ENCODE measurements around the gene TTC38.

Gene TTC38

DNA sequence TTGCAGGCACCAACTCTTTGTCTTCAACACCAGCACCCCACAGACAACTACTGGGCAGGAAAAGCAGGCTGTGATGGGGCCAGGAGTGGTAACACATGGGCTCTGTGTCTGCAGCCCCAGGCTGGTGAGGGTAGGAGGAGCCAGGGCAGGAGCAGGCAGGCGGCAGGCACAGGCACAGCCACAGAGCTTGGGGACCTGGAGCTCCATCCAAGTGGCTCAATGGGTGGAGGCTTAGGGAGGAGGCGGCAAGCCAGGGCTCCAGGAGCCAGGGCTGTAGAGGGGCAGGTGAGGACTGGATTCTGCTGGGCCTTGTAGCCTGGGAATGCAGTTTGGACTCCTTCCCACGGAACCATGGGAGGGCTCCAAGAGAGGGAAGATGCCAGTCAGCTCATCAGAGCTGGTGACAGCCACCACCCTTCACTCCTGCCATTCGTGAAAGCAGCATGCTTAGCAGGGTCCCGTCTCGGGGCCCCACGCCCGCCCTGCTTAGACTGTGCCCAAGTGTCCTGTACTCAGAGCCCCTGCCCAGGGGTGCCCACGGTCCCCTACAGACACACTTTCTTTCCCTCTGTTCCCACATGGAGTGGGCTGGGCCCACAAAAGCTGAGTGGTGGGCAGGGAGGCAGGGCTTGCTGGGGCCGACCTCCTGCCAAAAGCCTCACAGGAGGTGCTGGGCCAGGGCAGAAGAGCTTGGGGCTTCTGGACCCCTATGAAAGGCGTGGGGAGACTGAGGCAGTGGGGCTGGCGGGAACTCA lies 12.4 kb downstream of the TTC38 start:
- DNase-seq, result no peak

DNA sequence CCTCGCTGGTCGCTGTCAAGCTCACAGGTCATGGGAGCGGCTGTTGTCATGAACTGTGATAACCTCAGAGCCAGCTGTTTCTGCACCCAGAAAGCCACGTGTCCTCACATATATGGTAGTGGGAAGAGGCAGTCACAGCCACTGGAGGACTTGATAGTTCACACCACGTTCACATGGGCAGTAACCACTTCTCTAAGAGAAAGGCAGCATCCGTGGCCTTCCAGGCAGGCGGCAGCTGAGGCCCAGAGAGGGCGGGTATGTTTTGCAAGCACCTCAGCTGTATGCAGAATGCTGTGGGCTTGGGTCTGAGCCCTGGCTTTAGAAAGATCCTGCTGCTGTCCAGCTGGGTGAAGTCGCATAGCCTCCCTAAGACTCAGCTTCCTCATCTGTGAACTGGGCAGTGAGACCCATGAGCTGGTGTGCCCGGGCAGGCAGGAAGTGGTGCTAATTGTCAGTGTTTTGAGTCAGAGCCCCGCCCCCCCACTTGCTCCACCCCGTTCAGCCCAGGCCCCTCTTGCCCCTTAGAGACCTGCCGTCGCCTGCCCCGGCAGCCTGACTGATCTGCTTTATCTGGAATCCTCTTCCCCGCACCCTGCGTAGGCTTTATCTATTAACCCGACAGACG lies 13.3 kb downstream of the TTC38 start:
- DNase-seq, result no peak

DNA sequence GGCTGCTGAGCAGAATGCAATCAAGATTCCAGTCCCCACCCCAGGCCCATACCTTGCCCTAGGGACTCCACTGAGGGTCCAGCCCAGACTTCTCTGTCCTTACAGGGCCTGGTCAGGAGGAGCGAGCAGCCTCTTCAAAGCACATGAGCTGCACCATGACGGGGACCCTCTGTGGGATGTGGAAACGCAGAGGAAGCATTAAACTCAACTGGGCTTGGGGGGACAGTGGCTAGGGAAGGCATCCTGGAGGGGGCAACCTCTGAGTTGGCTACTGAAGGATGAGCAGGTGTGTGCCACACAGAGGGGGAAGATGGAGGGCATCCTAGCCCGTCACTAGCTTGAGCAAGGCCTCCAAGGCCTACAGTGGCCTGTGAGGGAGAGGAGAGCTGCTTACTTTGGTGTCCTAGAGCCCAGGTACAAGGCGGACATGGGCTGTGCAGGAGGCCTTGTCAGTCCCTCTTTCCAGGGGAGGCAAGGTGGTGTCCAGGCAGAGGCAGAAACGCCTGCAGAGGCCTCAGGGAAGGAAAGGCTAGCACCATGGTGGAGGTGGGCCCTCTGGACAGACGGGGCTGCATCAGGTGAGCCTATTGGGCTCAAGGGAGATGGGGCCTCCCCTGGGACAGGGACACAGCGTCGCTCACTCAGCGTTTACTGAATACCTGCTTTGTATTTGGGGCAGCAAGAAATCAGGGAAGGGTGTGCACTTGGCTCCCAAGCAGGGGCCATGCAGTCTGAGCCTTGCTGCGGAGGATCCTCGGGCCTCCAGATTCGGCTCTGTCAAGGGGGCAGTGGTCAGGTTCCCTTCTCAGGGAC lies 14.3 kb downstream of the TTC38 start:
- DNase-seq, result no peak

DNA sequence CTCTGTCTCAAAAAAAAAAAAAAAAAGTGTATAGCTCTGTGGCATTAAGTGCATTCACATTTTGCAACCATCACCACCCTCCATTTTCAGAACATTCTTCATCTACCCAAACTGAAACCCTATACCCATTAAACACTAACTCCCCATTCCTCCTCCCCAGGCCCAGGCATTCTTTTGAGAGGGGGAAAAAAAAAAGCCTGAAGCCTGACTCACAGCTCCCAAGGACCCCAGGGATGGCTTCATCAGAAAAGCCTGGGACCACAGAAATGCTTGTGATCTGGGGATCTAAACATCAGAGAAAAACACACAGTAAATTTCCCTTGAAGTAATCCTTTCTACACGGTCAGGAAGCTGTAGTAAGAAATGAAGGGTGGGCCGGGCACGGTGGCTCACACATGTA lies 18.2 kb downstream of the TTC38 start:
- DNase-seq, result no peak

DNA sequence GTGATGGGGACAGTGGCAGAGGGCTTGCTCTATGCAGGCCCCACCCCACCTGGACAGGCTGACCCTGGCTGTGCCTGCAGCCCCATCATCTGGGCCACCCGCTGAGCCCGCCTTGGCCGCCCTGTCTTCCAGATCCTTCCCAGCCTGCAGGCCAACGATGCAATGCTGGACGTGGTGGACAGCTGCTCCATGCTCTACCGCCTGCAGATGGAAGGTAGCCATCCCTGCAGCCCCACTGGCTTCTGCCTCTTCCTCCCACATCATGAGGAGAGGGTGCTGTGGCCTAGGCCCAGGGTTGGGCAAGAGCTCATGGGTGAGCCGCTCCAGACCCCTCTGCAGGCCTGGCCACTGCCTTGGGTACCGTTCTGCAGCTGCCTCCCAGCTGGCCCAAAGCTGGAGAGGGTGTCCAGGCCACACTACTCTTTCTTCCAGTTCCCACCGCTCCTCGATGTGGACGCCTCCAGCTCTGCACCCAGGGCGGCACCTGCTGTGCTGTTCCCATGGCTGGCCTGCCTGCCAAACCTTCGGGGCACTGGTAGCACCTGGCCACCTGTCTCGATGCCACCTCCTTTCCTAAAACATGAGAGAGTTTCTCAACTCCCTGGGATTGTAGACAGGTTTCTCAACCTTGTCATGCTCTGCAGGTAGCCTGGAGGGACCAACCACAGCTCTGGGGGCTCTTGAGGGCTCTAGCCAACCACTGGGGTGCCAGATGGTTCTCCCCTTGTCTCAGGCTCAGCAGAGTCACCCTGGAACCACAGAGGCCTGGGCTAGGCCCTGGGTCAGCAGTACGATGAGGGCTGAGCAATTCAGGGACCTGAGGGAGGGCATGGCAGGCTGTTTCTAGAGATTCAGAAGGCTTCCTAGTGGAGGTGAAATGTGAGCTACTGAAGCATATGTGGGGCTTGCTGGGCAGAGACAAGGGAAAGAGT lies 19.4 kb downstream of the TTC38 start:
- no peak for DNase-seq

DNA sequence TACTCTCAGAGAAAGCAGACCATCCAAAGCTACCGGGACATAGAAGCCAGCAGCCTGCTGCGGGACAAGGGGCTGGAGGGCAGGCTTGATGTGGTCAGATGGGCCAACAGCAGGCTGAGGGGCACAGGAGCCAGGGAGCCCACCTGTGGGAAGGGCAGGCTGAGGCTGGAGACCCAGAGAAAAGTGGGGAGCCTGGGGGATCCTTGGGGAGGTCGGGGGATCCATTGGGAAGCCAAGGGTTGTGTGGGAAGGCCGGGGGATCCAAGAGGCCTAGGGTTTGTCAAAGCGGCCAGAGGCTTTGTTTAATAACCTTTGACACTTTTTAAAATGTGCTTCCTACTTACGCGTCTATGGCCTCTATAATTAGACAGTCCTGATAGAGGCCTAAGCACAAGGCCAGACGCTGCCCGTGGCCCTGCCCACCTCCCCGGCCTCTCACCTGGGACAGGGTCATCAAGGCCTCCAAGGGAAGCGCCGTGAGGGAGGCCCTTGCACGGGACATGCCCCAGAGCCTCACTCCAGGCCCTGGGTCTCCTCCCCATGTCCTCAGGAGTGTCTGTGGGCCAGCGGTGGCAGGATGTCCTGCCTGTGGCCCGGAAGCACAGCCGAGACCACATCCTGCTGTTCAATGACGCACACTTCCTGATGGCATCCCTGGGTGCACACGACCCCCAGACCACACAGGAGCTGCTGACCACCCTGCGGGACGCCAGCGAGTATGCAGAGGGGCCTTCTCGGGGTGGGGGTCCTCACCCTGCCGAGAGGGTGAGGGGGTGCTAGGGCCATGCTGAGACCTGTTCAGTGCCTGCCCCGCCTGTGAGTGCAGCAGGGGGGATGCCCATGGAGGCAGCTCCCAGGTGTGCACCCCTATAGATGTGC lies 20.3 kb downstream of the TTC38 start:
- no peak for DNase-seq

DNA sequence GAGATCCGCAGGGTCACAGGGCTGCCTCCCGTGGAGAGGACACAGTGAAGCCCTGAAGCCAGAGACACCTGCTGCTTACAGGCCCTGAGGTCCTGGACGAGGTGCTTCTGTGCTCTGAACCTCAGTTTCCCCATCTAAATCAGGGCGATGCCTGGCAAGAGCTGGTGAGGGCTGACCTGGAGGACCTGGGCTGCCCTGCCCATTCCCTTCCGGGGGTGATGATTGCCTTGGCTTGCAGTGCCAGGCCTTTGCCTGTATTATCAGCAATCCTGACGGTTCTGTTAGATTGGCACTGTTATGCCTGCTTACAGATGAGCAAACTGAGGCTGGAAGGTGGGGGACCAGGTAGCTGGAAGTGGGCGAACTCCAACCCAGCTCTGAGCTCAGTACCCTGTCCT lies 21.0 kb downstream of the TTC38 start:
- no peak for DNase-seq

DNA sequence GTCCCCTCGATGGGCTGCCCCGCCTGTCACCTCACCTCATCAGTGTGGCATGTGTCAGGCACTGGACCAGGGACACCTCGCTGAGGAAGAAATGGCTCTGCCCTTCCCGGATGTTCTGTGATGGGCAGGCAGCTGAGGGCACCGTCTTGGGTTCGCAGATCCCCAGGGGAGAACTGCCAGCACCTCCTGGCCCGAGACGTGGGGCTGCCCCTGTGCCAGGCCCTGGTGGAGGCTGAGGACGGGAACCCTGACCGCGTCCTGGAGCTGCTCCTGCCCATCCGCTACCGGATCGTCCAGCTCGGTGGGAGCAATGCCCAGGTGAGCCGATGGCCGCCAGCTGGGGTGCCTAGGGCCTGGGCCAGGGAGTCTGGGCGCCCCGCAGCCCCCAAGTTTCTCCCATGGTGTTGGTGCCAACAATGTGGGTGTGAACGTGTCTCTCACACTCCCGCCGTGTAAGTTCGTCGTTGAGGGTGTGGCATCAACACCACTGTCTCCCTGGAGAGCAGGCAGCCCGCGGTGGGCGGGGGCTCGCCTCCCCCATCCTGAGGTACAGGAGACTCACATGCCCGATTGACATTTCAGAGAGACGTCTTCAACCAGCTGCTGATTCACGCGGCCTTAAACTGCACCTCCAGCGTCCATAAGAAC lies 21.6 kb downstream of the TTC38 start:
- DNase-seq, result no peak

DNA sequence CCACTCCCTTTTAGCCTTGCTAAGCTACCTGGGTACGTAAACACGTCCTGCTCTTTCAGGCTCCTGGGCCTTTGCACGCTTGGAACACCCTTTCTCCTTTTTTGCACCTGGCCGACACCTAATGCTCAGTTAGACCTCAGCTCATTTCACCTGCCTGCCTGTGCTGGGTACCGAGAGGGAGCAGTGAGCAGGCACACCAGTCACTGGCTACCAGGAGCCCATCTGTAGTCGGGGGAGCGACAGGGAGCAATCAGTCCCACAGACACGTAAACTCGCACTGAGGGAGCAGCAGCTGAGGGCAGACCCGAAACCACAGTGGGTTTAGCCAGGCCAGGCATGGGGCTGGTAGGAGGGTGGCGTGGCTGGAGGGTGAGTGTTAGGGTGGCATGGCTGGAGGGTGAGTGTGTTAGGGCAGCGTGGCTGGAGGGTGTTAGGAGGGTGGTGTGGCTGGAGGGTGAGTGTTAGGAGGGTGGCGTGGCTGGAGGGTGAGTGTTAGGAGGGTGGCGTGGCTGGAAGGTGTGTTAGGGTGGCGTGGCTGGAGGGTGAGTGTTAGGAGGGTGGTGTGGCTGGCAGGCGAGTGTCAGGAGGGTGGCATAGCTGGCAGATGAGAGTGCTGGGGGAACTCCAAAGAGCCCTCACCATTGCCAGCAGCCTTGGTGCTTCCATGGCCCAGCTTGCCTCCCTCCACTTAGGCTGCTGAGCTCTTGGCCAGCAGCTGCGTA lies 22.5 kb downstream of the TTC38 start:
- no peak for DNase-seq

DNA sequence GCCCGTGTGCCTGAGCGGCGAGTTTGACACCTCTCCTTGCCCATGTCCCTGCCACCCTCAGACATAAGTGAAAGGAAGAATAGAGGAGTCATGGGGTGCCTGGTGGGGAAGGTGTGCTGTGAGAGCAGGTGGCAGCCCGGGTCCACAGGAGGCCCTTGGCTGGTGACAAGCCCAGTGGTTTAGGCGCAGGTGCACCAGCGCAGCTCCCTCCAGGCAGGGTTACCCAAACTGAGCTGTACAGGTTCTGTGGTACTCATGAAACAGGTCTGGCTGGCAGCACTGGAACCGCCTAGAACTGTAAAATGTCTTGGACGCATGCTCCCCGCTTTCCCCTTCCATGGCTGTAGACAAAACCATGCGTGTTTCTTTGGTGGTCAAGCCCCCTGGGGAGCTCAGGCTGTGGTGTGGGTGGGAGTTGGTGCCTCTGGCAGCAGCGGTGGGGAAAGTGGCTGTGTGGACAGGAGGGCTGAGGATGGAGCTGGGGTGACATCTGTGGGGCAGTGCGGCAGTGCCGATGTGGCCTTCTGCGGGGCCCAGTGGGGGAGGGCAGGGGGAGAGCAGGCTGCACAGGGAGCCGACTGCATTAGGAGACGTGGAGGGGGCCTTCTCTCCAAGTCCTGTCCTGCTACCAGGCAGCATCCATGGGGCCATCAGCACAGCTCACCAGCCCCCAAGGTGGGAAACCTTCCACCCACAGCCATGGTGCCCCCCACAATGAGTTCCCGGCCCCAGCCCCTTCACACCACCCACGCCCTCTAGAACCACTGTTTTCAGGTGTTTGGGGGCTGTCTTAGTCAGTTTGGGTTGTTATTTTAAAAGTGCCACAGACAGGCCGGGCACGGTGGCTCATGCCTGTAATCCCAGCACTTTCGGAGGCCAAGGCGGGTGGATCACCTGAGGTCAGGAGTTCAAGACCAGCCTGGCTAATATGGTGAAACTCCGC lies 23.3 kb downstream of the TTC38 start:
- no peak for DNase-seq

DNA sequence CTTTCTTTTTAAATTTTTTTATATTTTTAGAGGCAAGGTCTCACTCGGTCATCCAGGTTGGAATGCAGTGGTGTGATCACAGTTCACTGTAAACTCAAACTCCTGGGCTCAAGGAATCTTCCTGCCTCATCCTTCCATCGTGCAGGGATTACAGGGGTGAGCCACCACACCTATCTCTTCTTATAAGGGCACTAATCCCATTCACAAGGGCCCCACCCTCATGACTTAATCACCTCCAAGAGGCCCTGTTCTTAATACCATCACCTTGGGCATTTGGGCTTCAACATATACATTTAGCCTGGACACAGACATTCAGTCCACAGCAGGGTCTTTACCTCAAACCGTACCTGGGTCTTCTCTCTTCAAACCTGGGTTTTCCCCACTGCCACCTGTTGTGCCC lies 24.4 kb downstream of the TTC38 start:
- DNase-seq, result no peak

DNA sequence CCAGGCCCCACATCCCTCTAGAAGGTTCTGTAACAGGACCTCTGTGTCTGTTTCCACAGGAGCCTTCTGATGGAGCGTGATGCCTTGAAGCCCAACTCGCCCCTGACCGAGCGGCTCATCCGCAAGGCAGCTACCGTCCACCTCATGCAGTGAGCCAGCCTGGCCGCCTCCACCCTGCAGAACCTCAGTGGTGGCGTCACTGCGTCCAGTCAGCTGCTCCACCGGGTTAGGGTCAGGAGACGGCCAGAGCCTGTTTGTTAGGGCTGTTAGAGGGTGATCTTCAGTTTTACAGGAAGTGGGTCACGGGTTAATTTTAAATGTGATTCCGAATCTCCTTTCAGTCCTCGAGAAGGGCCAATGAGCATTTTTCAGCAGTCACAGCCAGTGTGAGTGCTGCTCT lies 24.9 kb downstream of the TTC38 start:
- no peak for DNase-seq

DNA sequence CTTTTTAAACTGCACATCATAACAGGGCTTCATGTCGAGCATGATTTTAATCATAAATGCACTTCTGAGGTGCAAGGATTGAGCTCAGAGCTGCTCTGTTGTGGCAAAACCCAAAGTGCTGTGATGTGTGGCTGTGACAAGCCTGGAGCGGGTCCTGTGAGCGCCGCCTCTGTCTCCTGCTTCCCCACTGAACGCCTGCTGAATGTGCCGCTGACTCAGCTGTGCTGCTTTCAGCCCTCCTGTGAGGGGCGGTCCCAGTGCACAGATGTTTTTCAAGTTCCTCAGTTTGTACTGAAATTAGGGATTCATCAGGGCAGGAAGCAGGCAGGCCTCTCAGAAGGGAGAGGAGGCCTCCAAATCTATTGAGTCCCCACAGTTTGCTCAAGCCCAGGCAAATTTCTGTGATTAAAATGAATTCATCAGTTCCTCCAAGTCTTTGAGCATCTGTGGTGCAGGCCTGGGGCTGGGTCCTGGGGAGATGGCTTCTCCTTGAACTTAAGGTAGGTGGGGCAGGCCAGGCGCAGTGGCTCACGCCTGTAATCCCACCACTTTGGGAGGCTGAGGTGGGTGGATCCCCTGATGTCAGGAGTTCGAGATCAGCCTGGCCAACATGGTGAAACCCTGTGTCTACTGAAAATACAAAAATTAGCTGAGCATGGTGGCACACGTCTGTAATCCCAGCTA lies 25.9 kb downstream of the TTC38 start:
- no peak for DNase-seq

DNA sequence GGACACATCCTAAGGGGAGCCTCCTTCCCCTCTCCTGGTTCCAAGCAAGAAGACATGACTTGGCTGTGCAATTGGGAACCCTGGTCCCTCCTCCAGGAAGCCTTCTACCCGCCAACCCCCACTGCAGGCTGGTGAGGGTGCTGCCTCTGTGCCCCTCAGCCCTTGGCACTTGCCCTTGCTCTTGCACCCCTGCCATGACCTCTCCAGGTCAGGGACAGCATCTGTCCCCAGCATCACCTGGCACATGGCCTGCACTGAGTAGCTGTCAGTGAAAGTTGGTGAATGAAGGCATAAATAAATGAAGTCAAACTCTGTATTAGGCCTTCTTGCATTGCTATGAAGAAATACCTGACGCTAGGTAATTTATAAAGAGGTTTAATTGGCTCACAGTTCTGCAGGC lies 27.0 kb downstream of the TTC38 start:
- DNase-seq, result no peak

DNA sequence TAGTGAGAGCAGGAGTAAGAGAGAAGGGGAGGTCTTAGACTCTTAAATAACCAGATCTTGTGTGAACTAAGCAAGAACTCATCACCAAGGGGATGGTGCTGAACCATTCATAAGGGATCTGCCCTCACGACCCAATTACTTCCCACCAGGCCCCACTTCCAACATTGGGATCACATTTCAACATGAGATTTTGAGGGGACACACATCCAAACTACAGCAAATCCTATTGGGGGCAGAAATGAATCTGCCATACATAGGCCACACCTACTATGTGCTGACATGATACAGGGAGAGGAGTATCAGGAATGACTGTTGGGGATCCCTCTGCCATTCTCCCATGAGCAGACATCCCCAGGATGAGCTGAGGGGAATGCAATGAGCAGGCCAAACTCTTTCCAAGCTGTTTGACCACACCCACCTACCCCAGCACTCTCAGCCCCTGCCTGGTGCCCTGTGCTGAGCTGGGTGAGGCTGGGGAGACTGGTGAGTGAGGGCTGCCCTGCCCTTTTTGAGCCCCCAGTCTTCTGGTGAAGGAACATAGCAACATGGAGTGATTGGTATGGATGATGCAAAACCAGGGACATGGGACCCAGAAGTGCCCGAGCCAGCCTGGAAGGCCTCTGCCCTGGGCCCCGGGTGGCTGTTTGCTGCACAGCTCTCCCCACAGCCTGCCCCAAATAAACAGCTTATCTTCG lies 27.6 kb downstream of the TTC38 start:
- DNase-seq, result no peak

DNA sequence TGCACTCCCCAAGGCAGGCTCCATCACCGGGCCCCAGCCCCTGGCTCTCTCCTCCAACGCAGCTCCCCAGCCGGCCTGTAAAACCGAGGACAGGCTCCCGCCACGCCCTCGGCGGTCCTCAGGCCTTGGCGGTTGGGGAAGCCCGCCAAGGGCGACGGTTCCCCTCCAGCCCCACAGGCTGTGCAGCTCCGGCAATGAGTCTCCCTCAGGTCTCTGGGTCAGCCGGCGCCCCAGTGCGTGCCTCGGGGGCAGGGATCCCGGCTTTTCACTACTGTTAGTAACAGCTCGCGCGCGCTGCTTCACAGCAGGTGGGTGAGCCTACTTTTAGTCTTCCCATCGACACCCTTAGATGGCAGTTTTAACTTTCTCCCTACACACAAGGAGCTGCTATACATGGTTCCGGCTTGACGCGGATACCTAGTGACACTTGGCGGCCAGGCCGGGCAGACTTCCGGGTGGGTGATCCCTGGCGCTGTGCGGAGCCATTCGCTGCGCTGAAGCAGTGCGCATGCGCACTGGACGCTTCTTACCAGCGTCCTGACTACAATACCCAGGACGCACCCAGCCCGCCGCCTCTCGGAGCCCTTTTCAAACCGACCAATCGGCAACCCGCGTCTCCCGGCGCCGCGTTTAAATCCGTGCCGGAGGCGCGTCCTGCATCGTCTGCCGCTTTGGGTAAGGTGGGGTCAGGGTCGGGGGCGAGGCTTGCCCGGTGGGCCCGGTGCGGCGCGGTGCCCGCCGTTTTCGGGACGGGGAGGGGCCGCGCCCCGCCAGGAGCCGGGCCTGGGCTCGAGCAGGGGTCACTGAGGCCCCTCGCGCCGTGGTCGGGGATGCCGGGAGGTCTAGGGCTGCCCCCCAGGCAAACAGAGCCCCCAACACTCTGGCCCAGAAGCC lies 28.7 kb downstream of the TTC38 start, which contains the start of gene GTSE1:
TSS of gene GTSE1 (plus strand) at position 614 of the 894 bp plus-strand sequence. CDS start 531 bp downstream, outside the sequence.
- DNase-seq, result peak; percentile 97

Data from NCI-H2107 (cell line).